ENCODE data around the gene BRD9. TPM values are rescaled to one million over a fixed set of nuclear protein-coding genes. Genes with fewer than 3 reads are reported as not detected.

The BRD9 gene
- polyA plus RNA-seq, 1 donor (not counting 4 experiments of a cell fraction or from before 2014, with no cell fraction given) = 10.1 TPM

DNA sequence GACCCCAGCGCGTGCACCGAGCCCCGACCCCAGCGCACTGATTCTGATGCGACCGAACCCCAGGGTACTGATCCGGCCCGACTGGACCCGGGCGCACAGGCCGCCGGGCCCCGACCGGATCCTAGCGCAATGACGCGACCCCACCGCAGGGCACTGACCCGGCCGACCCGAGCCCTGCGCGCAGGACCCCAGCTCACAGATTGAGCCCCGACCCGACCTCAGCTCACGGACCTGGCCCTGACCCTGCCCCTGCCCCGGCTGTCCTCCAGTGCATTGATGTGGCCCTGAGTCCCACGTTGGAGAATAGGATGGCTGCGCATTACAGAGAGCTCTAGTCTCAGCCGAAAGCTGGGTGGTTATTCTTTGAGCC is 521 bp upstream of the BRD9 start:
- dilution Hi-C loops (cut with MboI; ENCODE audit: extremely low pct_ligation_motif_present, low sequenced_read_pairs) = no loop called here

DNA sequence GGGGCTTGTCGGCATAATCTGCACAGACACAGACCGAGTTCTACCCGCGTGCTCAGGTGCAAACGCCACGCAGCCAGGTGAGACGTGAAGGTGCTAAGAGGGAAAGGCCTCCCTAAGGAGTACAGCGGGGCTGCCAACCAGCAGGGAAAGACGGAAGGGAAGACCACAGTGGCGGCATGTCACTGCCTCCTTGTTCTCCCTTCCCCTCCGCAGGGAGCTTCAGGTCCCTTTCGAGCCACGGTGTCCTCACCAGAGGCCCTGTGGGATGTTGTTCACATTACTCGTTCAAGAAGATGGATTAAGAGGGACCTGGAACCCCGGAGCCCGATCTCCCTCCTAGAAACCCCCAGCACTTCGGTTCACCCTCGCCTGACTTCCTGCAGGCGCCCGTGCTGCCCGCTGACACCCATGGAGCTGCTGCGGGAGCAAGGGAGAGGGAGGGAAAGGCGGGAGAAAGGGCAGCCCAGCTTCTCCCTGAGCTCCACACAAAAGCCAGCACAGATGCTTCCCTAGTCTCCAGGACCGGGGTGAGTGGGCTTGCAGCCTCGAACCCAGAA is 686 bp downstream of the BRD9 start:
- dilution Hi-C loops (cut with MboI; ENCODE audit: extremely low pct_ligation_motif_present, low sequenced_read_pairs) = no loop called here
- Histone ChIP-seq H4K20me1 (ENCODE audit: control insufficient read depth, extremely low read depth, insufficient read depth, low read length) (no peaks in the 10 kb centered on the region), H3K4me1 (ENCODE audit: control insufficient read depth, extremely low read depth, insufficient read depth, low read length) (peaks cover 18% of the 10 kb centered on the region), H3K9ac (ENCODE audit: control insufficient read depth, extremely low read depth, insufficient read depth, low read length) (peak overlapping the region; percentile 96), H3K9me1 (ENCODE audit: control insufficient read depth, extremely low read depth, insufficient read depth, low read length) (no peaks in the 10 kb centered on the region), H3K9me3 (ENCODE audit: control insufficient read depth, low read depth, low read length) (no peaks in the 10 kb centered on the region), H3K4me3 (ENCODE audit: control insufficient read depth in 2 of 3, extremely low read depth in 1 of 3, insufficient read depth in 2 of 3, low read depth in 1 of 3, low read length in 3 of 3) (peak overlapping the region; percentile 82 to 86 (median 83)), H3K27ac (ENCODE audit: control insufficient read depth, insufficient read depth, low read length) (peak overlapping the region; percentile 93), H3K4me2 (ENCODE audit: control insufficient read depth, extremely low read depth, insufficient read depth, low read depth, low read length) (peak overlapping the region; percentile 85), H2AFZ (ENCODE audit: control insufficient read depth, low read length) (peak overlapping the region; percentile 54), H3K36me3 (ENCODE audit: control insufficient read depth in 2 of 2, extremely low read depth in 1 of 2, insufficient read depth in 2 of 2, low read length in 2 of 2) (peaks cover 22 to 49% of the 10 kb centered on the region in 2 experiments), H3K79me2 (ENCODE audit: control insufficient read depth, insufficient read depth, low read length) (peaks cover 71% of the 10 kb centered on the region), H3K27me3 (ENCODE audit: control insufficient read depth, extremely low read depth, insufficient read depth, low read length) (no peaks in the 10 kb centered on the region)
- FAIRE-seq (no peak), DNase-seq (ENCODE audit: low read depth, low spot score) (no peak)
- TF ChIP-seq, protein P1, sequence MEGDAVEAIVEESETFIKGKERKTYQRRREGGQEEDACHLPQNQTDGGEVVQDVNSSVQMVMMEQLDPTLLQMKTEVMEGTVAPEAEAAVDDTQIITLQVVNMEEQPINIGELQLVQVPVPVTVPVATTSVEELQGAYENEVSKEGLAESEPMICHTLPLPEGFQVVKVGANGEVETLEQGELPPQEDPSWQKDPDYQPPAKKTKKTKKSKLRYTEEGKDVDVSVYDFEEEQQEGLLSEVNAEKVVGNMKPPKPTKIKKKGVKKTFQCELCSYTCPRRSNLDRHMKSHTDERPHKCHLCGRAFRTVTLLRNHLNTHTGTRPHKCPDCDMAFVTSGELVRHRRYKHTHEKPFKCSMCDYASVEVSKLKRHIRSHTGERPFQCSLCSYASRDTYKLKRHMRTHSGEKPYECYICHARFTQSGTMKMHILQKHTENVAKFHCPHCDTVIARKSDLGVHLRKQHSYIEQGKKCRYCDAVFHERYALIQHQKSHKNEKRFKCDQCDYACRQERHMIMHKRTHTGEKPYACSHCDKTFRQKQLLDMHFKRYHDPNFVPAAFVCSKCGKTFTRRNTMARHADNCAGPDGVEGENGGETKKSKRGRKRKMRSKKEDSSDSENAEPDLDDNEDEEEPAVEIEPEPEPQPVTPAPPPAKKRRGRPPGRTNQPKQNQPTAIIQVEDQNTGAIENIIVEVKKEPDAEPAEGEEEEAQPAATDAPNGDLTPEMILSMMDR (optimal IDR thresholded peaks at IDR 0.05 in 1 of 3, IDR thresholded peaks at IDR 0.05 in 1 of 3, conservative IDR thresholded peaks at IDR 0.05 in 1 of 3; ENCODE audit: extremely low read depth in 1 of 3, insufficient read depth in 2 of 3, low read length in 3 of 3) = no peak
- no peak for TF ChIP-seq EZH2 (IDR thresholded peaks at IDR 0.05; ENCODE audit: low read length)

More for the DNA sequence above, 521 bp upstream of the BRD9 start:
- H3K27ac ChIP-seq (ENCODE audit: control insufficient read depth, insufficient read depth, low read length) = peak overlapping the region; percentile 93
- H3K9me3 ChIP-seq (ENCODE audit: control insufficient read depth, low read depth, low read length) = no peaks in the 10 kb centered on the region
- no peaks in the 10 kb centered on the region for H4K20me1 ChIP-seq (ENCODE audit: control insufficient read depth, extremely low read depth, insufficient read depth, low read length)
- peak overlapping the region; percentile 77 for H3K4me2 ChIP-seq (ENCODE audit: control insufficient read depth, extremely low read depth, insufficient read depth, low read depth, low read length)
- peaks cover 65% of the 10 kb centered on the region for H3K79me2 ChIP-seq (ENCODE audit: control insufficient read depth, insufficient read depth, low read length)
- no peaks in the 10 kb centered on the region for H3K27me3 ChIP-seq (ENCODE audit: control insufficient read depth, extremely low read depth, insufficient read depth, low read length)
- TF ChIP-seq, protein P1 (optimal IDR thresholded peaks at IDR 0.05 in 1 of 3, IDR thresholded peaks at IDR 0.05 in 1 of 3, conservative IDR thresholded peaks at IDR 0.05 in 1 of 3; ENCODE audit: extremely low read depth in 1 of 3, insufficient read depth in 2 of 3, low read length in 3 of 3) = no peak
- TF ChIP-seq EZH2 (IDR thresholded peaks at IDR 0.05; ENCODE audit: low read length) = no peak
- no peak for DNase-seq (ENCODE audit: low read depth, low spot score)
- no peak for FAIRE-seq
- H3K9ac ChIP-seq (ENCODE audit: control insufficient read depth, extremely low read depth, insufficient read depth, low read length) = peak overlapping the region; percentile 96
- H2AFZ ChIP-seq (ENCODE audit: control insufficient read depth, low read length) = peak overlapping the region; percentile 78
- no peaks in the 10 kb centered on the region for H3K9me1 ChIP-seq (ENCODE audit: control insufficient read depth, extremely low read depth, insufficient read depth, low read length)
- peaks cover 18% of the 10 kb centered on the region for H3K4me1 ChIP-seq (ENCODE audit: control insufficient read depth, extremely low read depth, insufficient read depth, low read length)
- peaks cover 16 to 44% of the 10 kb centered on the region in 2 experiments for H3K36me3 ChIP-seq (ENCODE audit: control insufficient read depth in 2 of 2, extremely low read depth in 1 of 2, insufficient read depth in 2 of 2, low read length in 2 of 2)
- H3K4me3 ChIP-seq (ENCODE audit: control insufficient read depth in 2 of 3, extremely low read depth in 1 of 3, insufficient read depth in 2 of 3, low read depth in 1 of 3, low read length in 3 of 3) = peak overlapping the region; percentile 82 to 86 (median 82)
